Activated T-helper 9 cell treated with anti-CD3 and anti-CD28 coated beads, Interleukin-2, amount 50 U/mL, for 16 hours (primary cell): ENCODE measurements around the gene C19orf47.

Experiments
- DNase-seq: peaks from one replicate; pipeline ENCODE4 v3.0.0-alpha.2; 2020; ENCODE audit warnings: low read depth

Gene C19orf47

DNA sequence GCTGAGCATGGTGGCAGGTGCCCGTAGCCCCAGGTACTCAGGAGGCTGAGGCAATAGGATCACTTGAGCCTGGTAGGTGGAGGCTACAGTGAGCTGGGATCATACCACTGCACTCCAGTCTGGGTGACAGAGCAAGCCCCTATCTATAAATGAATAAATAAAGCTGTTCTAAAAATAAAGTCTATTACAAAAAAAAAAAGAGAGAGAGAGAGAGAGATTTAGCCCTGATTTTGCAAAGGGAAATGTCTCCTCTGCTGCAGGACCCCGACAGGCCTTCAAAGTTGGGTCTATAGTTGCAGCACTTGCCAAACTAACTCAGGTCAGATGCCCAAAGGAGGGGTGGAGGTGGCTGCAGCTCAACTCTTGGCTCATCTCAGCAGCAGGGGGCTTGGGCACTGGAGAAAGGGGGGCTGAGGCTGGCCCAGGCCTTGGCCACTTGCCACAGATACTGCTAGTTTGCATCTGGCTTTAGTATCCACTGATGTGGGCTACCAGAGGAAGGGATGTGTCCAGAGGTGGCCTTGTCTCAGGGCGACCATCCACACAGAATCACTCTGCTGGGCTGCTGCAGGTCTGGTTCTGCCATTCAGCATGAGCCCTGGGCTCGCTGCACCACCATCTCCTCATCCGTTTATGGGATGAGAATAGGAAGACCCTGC lies 32.3 kb downstream of the C19orf47 start:
- no peak for DNase-seq

DNA sequence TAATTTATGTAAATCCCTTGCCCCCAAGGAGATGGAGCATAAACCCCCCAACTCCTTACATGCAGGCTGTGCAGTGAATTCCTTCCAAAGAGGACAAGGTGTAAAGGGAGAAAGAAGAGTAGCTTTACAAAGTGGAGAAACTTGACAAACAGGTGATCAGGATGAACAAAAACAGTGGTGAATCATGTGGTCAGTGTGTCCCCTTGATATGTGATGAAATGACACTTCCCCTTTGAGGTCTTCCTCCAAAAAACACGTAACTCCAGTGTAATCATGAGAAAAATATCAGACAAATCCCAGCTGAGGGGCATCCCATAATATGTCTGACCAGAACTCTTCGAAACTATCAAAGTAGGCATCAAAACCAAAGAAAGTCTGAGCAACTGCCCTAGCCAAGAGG lies 33.5 kb downstream of the C19orf47 start:
- no peak for DNase-seq

DNA sequence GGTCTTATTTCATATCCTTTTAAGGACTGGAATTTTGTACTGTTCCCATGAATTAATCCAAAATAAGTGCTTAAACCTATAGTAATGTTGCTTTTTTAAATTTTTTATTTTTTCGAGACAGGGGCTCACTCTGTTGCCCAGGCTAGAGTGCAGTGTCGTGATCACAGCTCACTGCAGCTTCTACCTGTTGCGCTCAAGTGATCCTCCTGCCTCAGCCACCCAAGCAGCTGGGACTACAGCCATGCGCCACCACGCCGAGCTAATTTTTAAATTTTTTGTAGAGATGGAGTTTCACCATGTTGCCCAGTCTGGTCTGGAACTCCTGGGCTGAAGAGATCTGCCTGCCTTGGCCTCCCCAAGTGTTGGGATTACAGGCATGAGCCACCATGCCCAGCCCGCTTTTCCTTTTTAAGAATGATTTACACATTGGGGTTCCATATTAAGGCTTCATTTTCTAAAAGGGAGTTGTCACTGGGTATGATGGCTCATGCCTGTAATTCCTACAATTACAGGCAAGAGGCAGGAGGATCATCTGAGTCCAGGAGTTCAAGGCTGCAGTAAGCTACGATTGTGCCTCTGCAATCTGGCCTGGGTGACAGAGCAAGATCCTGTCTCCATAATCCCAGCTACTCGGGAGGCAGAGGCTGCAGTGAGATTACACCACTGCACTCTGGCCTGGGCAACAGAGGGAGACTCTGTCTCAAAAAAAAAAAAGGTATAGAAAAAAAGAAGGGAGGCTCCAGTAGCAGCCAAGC lies 34.8 kb downstream of the C19orf47 start:
- DNase-seq, result no peak

DNA sequence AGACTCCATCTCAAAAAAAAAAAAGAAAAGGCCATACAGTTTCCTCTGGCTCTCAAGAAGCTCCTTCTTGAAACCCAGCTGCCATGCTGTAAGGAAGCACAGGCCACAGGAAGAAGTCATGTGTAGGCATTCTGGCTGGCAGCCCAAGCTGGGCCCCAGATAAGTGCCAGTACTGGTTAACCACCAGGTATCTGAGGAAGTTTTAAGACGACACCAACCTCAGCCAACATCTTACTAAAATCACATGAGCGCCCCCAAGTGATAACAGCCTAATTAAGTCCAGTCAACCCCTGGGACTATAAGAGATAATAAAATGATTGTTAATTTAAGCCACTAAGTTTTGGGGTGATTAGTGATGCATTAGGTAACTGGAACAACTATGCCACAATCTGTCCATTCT lies 35.7 kb downstream of the C19orf47 start:
- no peak for DNase-seq

DNA sequence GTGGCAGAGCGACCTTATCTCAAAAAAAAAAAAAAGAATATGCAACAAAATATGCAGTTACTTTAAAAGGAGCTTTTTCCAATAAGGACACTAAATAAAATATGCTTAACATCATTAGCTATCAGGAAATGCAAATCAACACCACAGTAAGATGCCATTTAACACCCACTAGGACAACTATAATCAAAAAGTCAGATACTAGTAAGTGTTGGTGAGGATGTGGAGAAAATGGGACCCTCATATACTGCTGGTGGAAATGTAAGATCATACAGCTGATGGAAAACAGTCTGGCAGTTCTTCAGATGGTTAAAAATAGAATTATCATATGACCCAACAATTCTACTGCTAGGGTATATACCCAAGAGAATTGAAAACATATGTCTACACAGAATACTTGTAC lies 38.5 kb downstream of the C19orf47 start:
- no peak for DNase-seq

DNA sequence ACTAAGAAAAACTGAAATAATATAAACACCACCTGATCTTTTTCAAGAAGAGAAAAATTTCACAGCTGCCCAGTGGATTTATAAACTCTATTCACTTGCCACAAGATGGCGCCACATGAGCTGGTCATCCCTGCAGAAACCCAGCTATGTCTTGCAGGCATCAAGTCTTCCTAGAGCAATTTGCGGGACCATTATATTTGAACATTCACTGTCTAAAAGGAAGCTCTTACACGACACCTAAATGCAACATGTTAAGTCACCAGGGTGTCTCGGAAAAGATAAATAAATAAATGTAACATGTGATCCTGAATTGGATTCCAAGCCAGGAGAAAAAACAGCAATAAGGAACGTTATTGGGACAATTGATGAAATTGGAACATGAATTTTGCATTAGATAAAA lies 42.8 kb downstream of the C19orf47 start:
- peak; percentile 52 for DNase-seq

DNA sequence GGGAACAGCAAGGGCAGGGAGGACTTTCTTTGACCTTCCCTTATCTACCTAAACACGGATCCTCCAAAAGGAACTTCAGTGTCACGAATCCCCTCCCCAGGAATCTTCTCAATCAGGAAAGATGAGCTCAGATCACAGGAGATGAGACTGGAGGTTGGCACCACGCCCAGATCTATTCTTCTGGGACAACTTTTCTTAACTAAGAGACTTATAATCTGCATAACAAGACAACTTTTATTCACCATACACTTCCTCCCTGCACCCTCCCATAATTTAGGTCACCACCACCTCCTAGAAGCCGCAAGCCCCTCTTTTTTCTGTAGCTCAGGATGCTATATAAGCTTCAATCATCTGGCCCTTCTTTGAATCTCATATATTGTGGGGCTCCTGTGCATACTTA lies 43.9 kb downstream of the C19orf47 start:
- no peak for DNase-seq

DNA sequence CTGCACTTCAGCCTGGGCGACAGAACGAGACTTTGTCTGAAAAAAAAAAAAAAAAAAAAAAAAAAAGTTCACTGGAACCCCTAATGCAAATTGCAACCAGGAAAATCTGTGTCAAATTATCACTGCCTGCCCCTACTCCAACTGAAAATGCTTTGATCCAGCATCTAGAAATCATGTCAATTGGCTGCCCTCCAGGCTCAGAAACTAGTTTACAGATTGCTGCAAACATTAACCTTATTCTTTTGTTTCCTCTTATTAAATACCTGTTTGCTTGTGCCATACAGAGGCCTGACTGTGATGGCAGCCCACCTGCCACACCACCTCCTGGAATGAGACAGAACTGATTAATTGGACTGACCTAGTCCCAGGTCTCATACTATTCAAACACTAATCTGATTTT lies 44.4 kb downstream of the C19orf47 start:
- no peak for DNase-seq

DNA sequence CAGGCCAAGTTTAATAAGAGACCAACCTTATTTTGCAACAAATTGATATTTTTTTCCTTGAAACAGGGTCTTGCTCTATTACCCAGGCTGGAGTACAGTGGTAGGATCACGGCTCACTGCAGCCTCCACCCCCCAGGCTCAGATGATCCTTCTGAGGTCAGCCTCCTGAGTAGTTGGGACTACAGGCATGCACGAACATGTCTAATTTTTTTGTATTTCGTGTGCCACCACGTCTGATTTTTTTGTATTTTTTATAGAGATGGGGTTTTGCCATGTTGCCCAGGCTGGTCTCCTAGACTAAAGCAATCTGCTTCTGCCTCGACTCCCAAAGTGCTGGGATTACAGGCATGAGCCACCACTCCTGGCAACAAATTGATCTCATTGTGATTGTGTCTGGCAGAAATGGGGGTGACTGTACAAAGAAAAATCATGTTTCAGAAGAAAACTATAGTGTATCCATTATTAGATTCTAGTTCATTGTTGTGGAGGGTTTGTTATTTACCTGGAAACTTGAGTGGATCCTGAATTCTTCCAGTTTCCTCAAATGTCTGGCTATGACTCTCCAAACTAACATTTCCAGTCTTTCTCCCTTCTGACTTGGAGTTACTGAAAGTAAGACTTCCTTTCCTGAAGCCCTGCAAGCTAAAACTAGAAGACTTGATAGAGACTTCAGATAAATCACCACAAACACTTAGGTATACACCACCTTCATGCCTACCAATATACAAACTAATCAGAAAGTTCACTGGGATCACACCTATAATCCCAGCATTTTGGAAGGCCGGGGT lies 45.8 kb downstream of the C19orf47 start:
- DNase-seq, result no peak

DNA sequence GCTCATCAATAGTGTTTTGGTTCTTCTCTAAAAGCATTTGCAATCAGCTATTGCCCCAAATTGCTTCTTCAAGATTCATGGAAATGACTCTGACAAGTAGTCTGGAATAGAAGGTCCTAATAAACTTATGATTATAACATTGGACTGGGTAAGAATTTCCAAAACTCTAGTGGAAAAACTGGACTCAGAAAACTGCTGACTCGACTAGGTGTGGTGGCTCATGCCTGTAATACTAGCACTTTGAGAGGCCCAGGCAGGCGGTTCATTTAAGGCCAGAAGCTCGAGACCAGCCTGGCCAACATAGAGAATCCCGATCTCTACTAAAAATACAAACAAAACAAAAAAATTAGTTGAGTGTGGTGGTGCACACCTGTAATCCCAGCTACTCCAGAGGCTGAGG lies 47.5 kb downstream of the C19orf47 start:
- no peak for DNase-seq

DNA sequence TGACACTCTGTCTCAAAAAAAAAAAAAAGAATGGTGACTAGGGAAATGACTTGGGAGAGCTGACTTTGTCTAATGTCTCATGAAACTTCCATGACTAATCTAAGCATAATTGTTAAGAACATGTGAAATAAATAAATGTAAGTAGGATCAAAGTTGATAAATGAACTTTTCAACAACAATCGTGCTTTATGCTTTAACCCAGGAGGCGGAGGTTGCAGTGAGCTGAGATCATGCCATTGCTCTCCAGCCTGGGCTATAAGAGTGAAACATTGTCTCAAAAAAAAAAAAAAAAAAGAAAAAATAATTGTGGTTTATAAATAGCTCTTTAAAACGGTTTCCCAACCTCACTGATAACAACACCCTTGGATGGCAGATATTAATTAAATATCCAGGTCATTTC lies 50.2 kb downstream of the C19orf47 start:
- no peak for DNase-seq

DNA sequence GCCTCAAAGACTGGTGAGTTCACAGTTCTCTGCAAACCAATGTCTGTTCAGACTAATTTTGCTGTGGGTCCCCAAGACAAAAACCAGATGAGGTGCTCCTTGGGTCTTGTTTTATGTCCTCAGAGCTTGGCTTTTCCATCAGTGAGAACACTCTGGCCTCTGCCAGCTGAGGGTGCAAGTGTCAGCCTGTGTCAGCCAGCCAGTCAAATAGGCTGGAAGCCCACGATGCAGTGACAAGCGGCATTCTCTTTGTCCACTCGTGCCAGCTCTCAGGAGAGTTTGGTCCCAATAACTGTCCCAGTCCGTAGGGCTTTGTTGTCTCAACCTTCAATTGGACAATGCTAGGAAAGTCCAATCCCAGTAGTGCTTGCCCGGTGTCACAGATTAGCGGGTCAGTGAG lies 53.6 kb downstream of the C19orf47 start:
- no peak for DNase-seq

DNA sequence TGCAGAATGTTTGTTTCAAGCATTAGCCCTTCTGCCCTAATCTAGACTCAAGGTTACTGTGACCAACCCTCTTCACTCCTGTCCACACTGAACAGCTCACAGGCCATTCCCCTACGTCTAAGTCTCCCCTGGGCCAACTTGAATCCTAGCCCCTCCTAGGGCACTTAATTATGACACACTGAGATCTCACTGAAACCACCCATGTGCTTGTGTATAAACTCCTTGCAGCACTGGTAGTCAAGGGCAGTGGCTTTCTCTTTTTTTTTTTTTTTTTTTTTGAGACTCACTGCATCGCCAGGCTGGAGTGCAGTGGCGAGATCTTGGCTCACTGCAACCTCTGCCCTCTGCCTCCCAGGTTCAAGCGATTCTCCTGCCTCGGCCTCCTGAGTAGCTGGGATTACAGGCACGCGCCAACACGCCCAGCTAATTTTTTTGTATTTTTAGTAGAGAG lies 61.2 kb downstream of the C19orf47 start:
- DNase-seq, result no peak

DNA sequence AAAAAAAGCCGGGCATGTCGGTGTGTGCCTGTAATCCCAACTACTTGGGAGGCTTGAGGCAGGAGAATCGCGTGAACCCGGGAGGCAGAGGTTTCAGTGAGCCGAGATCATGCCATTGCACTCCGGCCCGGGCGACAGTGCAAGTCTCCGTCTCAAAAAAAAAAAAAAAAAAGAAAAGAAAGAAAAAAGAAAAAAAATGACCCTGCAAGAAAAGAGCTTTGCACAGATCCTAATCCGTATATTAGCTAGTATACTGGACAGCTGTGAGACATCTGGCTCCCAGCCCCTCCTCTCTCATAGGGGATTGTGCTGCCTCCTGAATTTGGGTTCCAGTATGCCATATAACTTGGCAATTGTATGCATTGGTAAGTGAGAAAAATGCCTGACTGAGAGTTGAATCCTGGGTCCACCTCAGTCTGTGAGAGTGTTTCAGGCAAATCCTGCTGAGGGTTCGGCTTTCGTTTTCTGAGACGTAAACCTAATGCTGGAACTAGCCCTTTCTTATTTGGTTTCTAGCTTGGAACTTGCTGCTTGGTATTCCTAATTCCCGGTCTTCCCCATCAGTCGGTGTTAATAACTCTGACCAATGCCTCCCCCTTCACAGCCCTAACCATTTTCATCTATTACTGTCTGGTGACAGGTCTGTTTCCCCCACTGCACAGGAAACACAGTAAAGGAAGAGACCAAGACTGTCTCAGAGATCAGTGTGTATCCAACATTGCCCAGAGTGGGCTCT lies 61.8 kb downstream of the C19orf47 start:
- no peak for DNase-seq

DNA sequence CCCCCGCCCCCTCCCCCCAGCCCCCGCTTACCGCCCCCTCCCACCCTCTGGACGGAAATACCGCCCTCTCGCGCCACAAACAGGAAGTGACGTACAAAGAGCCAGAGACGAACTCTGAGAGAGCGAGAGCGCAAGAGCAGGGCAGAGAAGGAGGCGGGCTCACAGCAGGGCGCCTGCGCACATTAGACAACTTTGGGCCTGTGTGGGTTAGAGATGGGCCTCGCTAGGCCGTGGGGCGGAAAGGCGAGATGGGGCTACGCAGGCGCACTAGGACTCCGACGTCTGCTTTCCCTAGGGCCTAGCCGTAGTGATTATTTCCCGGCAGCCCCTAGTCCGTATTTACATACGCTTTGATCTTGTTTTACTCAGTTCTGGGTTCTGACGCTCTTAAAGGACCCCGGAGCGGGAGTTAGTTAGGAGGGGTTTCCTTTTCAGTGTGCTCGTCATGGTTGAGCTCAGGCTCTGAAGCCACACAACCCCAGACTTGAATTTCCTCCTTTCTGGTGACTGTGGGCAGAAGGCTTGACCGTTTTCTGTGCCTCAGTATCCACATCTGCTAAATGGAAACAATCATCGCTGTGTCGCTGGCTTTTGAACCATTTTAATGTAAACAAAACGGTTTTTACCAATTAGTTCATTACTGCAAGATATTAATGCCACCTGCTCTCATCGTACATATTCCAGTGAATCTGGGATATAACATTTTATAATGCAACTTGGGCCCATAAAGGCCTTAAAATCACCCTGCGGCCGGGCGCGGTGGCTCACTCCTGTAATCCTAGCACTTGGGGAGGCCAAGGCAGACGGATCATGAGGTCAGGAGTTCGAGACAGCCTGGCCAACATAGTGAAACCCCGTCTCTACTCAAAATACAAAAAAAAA lies 62.6 kb downstream of the C19orf47 start:
- DNase-seq, result peak; percentile 96

DNA sequence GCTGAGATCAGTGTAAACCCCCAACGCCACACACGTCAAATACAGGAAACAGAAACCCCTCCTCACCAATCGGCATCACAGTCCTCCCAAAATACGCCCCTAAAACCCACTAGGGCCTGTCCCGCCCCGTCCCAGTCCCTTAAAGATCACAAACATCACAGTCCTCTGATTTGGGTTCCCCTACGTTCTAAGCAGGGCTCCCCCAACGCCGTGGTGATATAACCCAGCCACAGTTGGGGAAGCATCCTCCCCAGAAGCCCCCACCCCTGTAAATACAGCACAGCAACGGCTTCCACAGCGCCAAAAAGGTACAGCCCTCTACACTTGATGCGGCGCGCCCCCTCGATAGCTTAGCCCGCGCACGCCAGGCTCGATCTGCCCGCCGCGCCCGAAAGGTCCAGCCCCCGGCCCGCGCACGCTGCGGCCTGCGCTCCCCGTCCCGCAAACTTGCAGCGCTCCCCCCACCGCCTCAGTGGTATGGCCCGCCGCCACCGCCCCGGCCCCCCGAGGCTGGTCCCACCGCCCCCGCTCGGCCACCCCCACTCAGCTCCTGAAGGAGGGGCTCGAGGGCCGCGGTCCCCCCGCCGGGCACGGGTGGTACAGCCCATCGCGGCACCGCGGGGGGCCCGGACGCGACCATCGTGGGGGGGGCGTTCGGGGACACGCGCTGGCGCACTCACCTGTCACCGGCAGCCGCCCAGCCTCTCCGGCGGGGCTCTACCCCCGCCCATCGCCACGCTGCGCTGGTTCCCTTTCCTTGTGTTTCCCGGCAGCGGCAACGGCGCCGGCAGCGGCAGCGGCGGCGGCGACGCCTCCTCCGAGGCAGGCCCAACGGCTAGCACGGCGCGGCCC lies 63.5 kb downstream of the C19orf47 start, which contains the start of gene AKT2:
Gene AKT2 (minus strand): TSS at position 845 of the 852 bp plus-strand sequence. CDS start 20,078 bp downstream, outside the sequence.
- peak; percentile 61 for DNase-seq

DNA sequence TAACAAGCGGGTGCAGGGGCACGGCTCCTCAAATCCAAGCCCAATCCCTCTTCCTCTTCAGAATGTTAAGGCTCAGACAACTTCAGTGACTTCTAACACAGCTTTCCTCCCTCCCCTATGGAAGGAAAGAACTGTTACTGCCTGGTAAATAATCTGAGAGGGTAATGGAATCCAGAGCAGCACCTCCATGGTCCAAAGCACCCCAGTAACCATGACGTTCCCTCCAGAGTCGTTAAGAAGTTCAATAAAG lies 64.0 kb downstream of the C19orf47 start:
- no peak for DNase-seq

DNA sequence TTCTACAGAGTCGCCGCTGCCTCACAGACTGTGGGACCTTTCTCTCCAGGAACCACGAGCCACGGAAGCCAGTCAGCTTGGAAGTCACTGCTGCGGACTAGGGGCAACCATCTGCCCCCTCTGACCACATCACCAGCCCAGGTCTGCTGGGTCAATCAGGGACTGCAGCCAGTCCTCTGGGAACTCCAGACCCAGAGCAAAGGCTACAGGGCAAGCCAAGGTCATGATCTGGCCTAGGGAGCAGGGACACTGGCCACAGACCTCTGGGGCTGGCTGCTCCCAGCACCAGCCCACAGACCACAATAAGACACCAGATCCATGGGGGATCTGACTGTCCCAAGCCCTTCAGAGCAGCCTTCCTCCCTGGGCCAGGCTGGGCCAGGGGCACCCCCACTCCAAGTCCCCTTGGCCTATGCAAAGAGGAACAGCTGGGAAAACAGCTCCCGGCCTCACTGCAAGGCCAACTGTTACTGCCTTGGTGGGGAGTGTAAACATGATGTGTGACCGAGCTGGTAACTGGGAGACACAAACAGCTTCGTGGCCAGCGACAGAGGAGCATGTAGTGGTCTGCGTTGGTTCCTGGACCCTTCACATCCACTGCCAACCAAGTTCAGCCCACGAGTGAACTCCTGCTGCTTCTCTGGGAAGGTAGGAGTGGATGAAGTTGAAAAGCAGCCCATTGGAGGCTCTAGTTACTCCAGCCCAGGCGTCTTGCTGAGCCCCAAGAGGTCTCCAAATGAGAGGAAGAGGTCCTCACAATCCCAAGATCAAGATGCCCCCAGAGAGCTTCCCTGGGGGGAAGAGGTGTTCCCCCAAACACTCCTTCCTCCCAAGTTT lies 64.6 kb downstream of the C19orf47 start:
- DNase-seq, result no peak

DNA sequence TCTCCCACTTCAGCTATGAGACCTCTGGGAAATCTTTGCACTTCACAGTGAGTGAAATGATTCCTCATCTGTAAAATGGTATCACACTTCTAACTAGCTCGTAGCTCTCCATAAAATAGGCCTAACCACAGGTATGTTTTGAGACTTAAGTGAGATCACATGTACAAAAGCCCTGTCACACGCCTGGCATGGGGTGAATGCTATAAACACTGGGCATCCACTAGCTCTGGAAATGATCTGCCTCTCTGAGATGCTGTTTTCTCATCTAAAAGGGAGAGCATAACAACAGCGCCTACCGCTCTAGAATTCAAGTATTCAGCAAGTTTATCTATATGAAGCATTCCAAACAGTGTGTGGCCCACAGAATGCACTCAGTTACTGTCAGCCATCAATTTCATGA lies 65.3 kb downstream of the C19orf47 start:
- no peak for DNase-seq

DNA sequence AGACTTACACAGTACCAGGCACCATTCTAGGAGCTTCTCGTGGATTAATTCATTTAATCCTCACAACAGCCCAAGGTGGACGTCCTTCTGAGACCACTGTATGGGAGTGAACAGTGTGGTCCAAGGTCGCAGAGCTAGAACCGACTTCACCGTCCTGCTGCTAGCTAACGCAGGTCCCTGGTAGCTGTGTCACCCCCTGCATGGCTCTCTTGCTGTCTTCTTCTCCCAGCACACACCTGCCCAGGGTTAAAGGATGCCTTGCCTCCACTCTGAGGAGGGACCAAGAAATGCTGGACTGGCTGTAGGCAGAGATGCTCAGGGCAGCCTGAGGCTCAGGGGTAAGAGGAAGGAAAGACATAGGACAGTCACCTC lies 66.0 kb downstream of the C19orf47 start:
- DNase-seq, result no peak
